ENCODE measurements around the gene FER. TPM values are rescaled to one million over a fixed set of nuclear protein-coding genes. Genes with fewer than 3 reads are reported as not detected.

The FER gene
- total and polyA plus RNA-seq, 10 of the 15 experiments (the other 5 are each of a cell fraction or from before 2014, with no cell fraction given), result 4.4 to 19.1 (median 9.6) TPM

GRCh38 chr5:108941746-108942145 is 194.0 kb downstream of the FER start:
- H4K20me1 ChIP-seq (ENCODE audit: control insufficient read depth, insufficient read depth), result no peaks in the 10 kb centered on the region
- ChIA-PET POLR2A (interaction anchor here (0.5 kb wide), 1 partner anchor 377 kb away, joined by 3 read pairs; no protein-coding TSS in a partner anchor), CTCF (no interaction called here), RAD21 (ENCODE audit: unreplicated experiment) (no interaction called here), SMC1A (ENCODE audit: uncharacterized antibody, unreplicated experiment) (interaction anchor here (1.4 kb wide), 2 partner anchors 15 to 17 kb away, joined by 4 read pairs; no protein-coding TSS in a partner anchor)
- H3K4me1 ChIP-seq (ENCODE audit: control insufficient read depth, insufficient read depth, low read length), result no peaks in the 10 kb centered on the region
- no peak overlapping the region for H2AFZ ChIP-seq (ENCODE audit: control insufficient read depth, low read depth, low read length)
- H3K4me2 ChIP-seq (ENCODE audit: control insufficient read depth, insufficient read depth), result no peak overlapping the region
- 90% methylated on average over 2 of the region's 2 CpGs for WGBS (ENCODE audit: insufficient coverage, insufficient replicate concordance, low lambda C conversion rate, missing lambda C conversion rate)
- DNase-seq (ENCODE audit: low read depth, low spot score) (no peak), ATAC-seq (no peak), FAIRE-seq (no peak)
- H3K36me3 ChIP-seq (ENCODE audit: control insufficient read depth in 2 of 2, insufficient read depth in 2 of 2, low read length in 1 of 2), result no peaks in the 10 kb centered on the region
- in situ Hi-C loops (cut with MboI), result no loop called here
- H3K9me3 ChIP-seq (replicated peaks; ENCODE audit: control insufficient read depth, insufficient read depth, low read length), result no peaks in the 10 kb centered on the region
- H3K27ac ChIP-seq (ENCODE audit: control insufficient read depth, insufficient read depth), result no peak overlapping the region
- H3K27me3 ChIP-seq (replicated peaks in 1 of 2; ENCODE audit: control insufficient read depth in 2 of 2, insufficient read depth in 2 of 2, low read length in 1 of 2), result no peaks in the 10 kb centered on the region
- intact Hi-C loops (cut with micrococcal nuclease; ENCODE audit: unreplicated experiment), result no loop called here
- TF ChIP-seq YY1 (IDR thresholded peaks at IDR 0.05; ENCODE audit: low read depth, low read length) (no peak), IRF4 (IDR thresholded peaks at IDR 0.05; ENCODE audit: low read depth, low read length) (no peak), CREB1 (IDR thresholded peaks at IDR 0.05; ENCODE audit: low read depth) (no peak), SKIL (IDR thresholded peaks at IDR 0.05; ENCODE audit: low read depth, poor library complexity, severe bottlenecking) (no peak), CBX5 (IDR thresholded peaks at IDR 0.05; ENCODE audit: low read depth) (no peak), SMARCA5 (IDR thresholded peaks at IDR 0.05) (no peak), EGR1 (IDR thresholded peaks at IDR 0.05; ENCODE audit: borderline replicate concordance in 1 of 2, low read depth in 2 of 2, low read length in 2 of 2) (no peak), NRF1 (conservative IDR thresholded peaks at IDR 0.05; ENCODE audit: low read depth, low read length) (no peak), TAF1 (IDR thresholded peaks at IDR 0.05; ENCODE audit: borderline replicate concordance, low read depth, low read length) (no peak), RCOR1 (conservative IDR thresholded peaks at IDR 0.05; ENCODE audit: low read depth, low read length) (no peak), ESRRA (IDR thresholded peaks at IDR 0.05; ENCODE audit: low read length) (no peak), SP1 (IDR thresholded peaks at IDR 0.05; ENCODE audit: low read depth, low read length) (no peak), SPI1 (IDR thresholded peaks at IDR 0.05; ENCODE audit: borderline replicate concordance, insufficient read depth, low read depth, low read length) (no peak), RELA (IDR thresholded peaks at IDR 0.05; ENCODE audit: borderline replicate concordance, partially characterized antibody) (no peak), ATF7 (IDR thresholded peaks at IDR 0.05; ENCODE audit: low read depth) (no peak), ZNF217 (IDR thresholded peaks at IDR 0.05) (no peak), EED (IDR thresholded peaks at IDR 0.05; ENCODE audit: low read depth) (no peak)
- H3K79me2 ChIP-seq (ENCODE audit: control insufficient read depth, insufficient read depth, low read length), result no peaks in the 10 kb centered on the region
- H3K4me3 ChIP-seq, result no peak overlapping the region
- no peak overlapping the region for H3K9ac ChIP-seq (ENCODE audit: control insufficient read depth, insufficient read depth, low read length)
- no TSS peak for BruUV-seq (replicated peaks)
